NCI-H774 (cell line): ENCODE results near the gene DOCK2.
"Not testable (repeated sequence)": the region's sequence is repeated elsewhere in the genome, so short reads cannot be mapped to it uniquely, and the experiment has no call there.

ENCODE experiments used
- DNase-seq: peaks from one replicate; lab custom pipeline; 2025; lab: John Stamatoyannopoulos, UW

The DOCK2 gene

GRCh38 chr5:170057311-170057710 lies 420.2 kb downstream of the DOCK2 start:
- DNase-seq = no peak

GRCh38 chr5:170059221-170059620 lies 422.1 kb downstream of the DOCK2 start:
- no peak for DNase-seq

GRCh38 chr5:170067152-170067551 lies 430.1 kb downstream of the DOCK2 start:
- DNase-seq = no peak

- DNase-seq = no peak
Observed at GRCh38 chr5:170067574-170068170, 430.6 kb downstream of the DOCK2 start.

- no peak for DNase-seq
Observed at GRCh38 chr5:170069512-170069911, 432.4 kb downstream of the DOCK2 start.

- DNase-seq = no peak
Observed at GRCh38 chr5:170070556-170071412, 433.7 kb downstream of the DOCK2 start.

- no peak for DNase-seq
Observed at GRCh38 chr5:170071748-170072147, 434.7 kb downstream of the DOCK2 start.

GRCh38 chr5:170075696-170076095 lies 438.6 kb downstream of the DOCK2 start:
- DNase-seq = no peak

- no peak for DNase-seq
Observed at GRCh38 chr5:170076211-170076610, 439.1 kb downstream of the DOCK2 start.

GRCh38 chr5:170076739-170077138 lies 439.7 kb downstream of the DOCK2 start:
- no peak for DNase-seq

- DNase-seq = no peak
Observed at GRCh38 chr5:170077526-170077925, 440.5 kb downstream of the DOCK2 start.

- DNase-seq = no peak
Observed at GRCh38 chr5:170078458-170078857, 441.4 kb downstream of the DOCK2 start.

GRCh38 chr5:170078931-170079330 lies 441.9 kb downstream of the DOCK2 start:
- DNase-seq = no peak

- DNase-seq = no peak
Observed at GRCh38 chr5:170080217-170080616, 443.1 kb downstream of the DOCK2 start.

GRCh38 chr5:170080786-170081445 lies 443.8 kb downstream of the DOCK2 start:
- no peak for DNase-seq

GRCh38 chr5:170081616-170082015 lies 444.5 kb downstream of the DOCK2 start:
- DNase-seq = no peak

- no peak for DNase-seq
Observed at GRCh38 chr5:170082701-170083100, 445.6 kb downstream of the DOCK2 start.

GRCh38 chr5:170087168-170087817 lies 450.2 kb downstream of the DOCK2 start:
- no peak for DNase-seq

- no peak for DNase-seq
Observed at GRCh38 chr5:170092455-170093101, 455.5 kb downstream of the DOCK2 start.

- DNase-seq = not testable (repeated sequence)
Observed at GRCh38 chr5:170094329-170094728, 457.3 kb downstream of the DOCK2 start.

- DNase-seq = no peak
Observed at GRCh38 chr5:170095646-170096045, 458.6 kb downstream of the DOCK2 start.

- DNase-seq = no peak
Observed at GRCh38 chr5:170097934-170098333, 460.9 kb downstream of the DOCK2 start.
